Immature natural killer cell (primary cell): Measurements from ENCODE around the gene VPS36. TPM values are rescaled to one million over a fixed set of nuclear protein-coding genes. Genes with fewer than 3 reads are reported as not detected.

Experiments
- DNase-seq, 3 donors: peaks; one replicate each; pipeline ENCODE4 v3.0.0; 2022; ENCODE audit warnings: mixed read lengths in 1 of 3
- H3K27ac Mint-ChIP-seq, 6 donors: one replicate each; pipeline ENCODE4 v1.8.0; 2020; ENCODE audit warnings: mixed read lengths in 6 of 6, mild to moderate bottlenecking in 5 of 6, inconsistent platforms in 4 of 6, moderate library complexity in 3 of 6
- H3K27me3 Mint-ChIP-seq, 3 donors: one replicate each; pipeline ENCODE4 v1.8.0; 2020 to 2021; ENCODE audit warnings: low read depth in 3 of 3, mild to moderate bottlenecking in 3 of 3, mixed read lengths in 3 of 3, moderate library complexity in 3 of 3, inconsistent platforms in 1 of 3
- H3K36me3 Mint-ChIP-seq, 3 donors: one replicate each; pipeline ENCODE4 v1.8.0; 2020; ENCODE audit warnings: mixed read lengths in 3 of 3, inconsistent platforms in 2 of 3, mild to moderate bottlenecking in 2 of 3
- H3K4me1 Mint-ChIP-seq, 2 donors: one replicate each; pipeline ENCODE4 v1.8.0; 2020; ENCODE audit warnings: inconsistent platforms in 2 of 2, mild to moderate bottlenecking in 2 of 2, mixed read lengths in 2 of 2, moderate library complexity in 1 of 2
- H3K4me3 Mint-ChIP-seq, 5 donors: one replicate each; pipeline ENCODE4 v1.8.0; 2020; ENCODE audit warnings: mild to moderate bottlenecking in 5 of 5, mixed read lengths in 5 of 5, inconsistent platforms in 3 of 5, moderate library complexity in 3 of 5
- H3K9me3 Mint-ChIP-seq, 6 donors: one replicate each; pipeline ENCODE4 v1.8.0; 2020; ENCODE audit warnings: mild to moderate bottlenecking in 6 of 6, mixed read lengths in 6 of 6, inconsistent platforms in 4 of 6, moderate library complexity in 3 of 6
- polyA plus RNA-seq, 3 donors: library from polyadenylated mRNA; unstranded; fragments of 300-500 nt; fragmentation: Illumina TruSeq; gene quantifications; one replicate each; pipeline ENCODE4 v1.2.3, GENCODE V29; 2021

Gene VPS36
- polyA plus RNA-seq, 3 donors from 2014 or later = 33.3 to 53.3 (median 40.5) TPM

GRCh38 chr13:52454459-52454819, 4.0 kb upstream of the VPS36 start:
- Mint-ChIP-seq H3K27me3 (peaks cover 7 to 22% (median 22%) of the 10 kb centered on the region in 3 donors), H3K4me1 (peaks cover 30 to 37% of the 10 kb centered on the region in 2 donors)
- peak in 2 of 3 donors; percentile 47 to 52 for DNase-seq

GRCh38 chr13:52452470-52452869, 2.0 kb upstream of the VPS36 start:
- H3K36me3 Mint-ChIP-seq = no peaks in the 10 kb centered on the region
- no peak overlapping the region for H3K4me3 Mint-ChIP-seq
- no peak for DNase-seq
- H3K27me3 Mint-ChIP-seq = peaks cover 7 to 26% (median 22%) of the 10 kb centered on the region in 3 donors
- H3K9me3 Mint-ChIP-seq = no peaks in the 10 kb centered on the region
- H3K27ac Mint-ChIP-seq = peak overlapping the region in 1 of 6 donors; percentile 70
- H3K4me1 Mint-ChIP-seq = peaks cover 46 to 57% of the 10 kb centered on the region in 2 donors

More at GRCh38 chr13:52454459-52454819, 4.0 kb upstream of the VPS36 start:
- peak overlapping the region; percentile 89 to 99 (median 95) for H3K4me3 Mint-ChIP-seq
- H3K9me3 Mint-ChIP-seq = no peaks in the 10 kb centered on the region
- peaks cover 0 to 3% (median 0%) of the 10 kb centered on the region in 3 donors for H3K36me3 Mint-ChIP-seq
- peak overlapping the region; percentile 95 to 100 (median 96) for H3K27ac Mint-ChIP-seq

GRCh38 chr13:52451135-52451804, 836 bp upstream of the VPS36 start:
- no peaks in the 10 kb centered on the region for H3K9me3 Mint-ChIP-seq
- peaks cover 45 to 59% of the 10 kb centered on the region in 2 donors for H3K4me1 Mint-ChIP-seq
- H3K4me3 Mint-ChIP-seq = peak overlapping the region; percentile 75 to 86 (median 80)
- H3K27ac Mint-ChIP-seq = peak overlapping the region; percentile 81 to 89 (median 85)
- peaks cover 7 to 26% (median 22%) of the 10 kb centered on the region in 3 donors for H3K27me3 Mint-ChIP-seq
- no peak for DNase-seq
- H3K36me3 Mint-ChIP-seq = no peaks in the 10 kb centered on the region

- H3K27ac Mint-ChIP-seq = peak overlapping the region; percentile 81 to 89 (median 85)
Observed at GRCh38 chr13:52450793-52451116, 321 bp upstream of the VPS36 start.

GRCh38 chr13:52449331-52450011, 963 bp downstream of the VPS36 start:
- peak in 1 of 3 donors; percentile 7 for DNase-seq
- Mint-ChIP-seq H3K36me3 (no peaks in the 10 kb centered on the region), H3K27me3 (peaks cover 0 to 12% (median 8%) of the 10 kb centered on the region in 3 donors), H3K4me3 (peak overlapping the region; percentile 92 to 96 (median 93)), H3K27ac (peak overlapping the region; percentile 89 to 97 (median 95)), H3K4me1 (peaks cover 32 to 46% of the 10 kb centered on the region in 2 donors), H3K9me3 (no peaks in the 10 kb centered on the region)

More at GRCh38 chr13:52450793-52451116, 321 bp upstream of the VPS36 start:
- Mint-ChIP-seq H3K4me1 (peaks cover 40 to 54% of the 10 kb centered on the region in 2 donors), H3K4me3 (peak overlapping the region; percentile 75 to 86 (median 80)), H3K36me3 (no peaks in the 10 kb centered on the region), H3K27me3 (peaks cover 7 to 23% (median 18%) of the 10 kb centered on the region in 3 donors), H3K9me3 (no peaks in the 10 kb centered on the region)
- DNase-seq = no peak

- peak overlapping the region in 1 of 6 donors; percentile 21 for H3K27ac Mint-ChIP-seq
- H3K4me1 Mint-ChIP-seq = peaks cover 28 to 47% of the 10 kb centered on the region in 2 donors
- DNase-seq = no peak
- H3K36me3 Mint-ChIP-seq = no peaks in the 10 kb centered on the region
- H3K4me3 Mint-ChIP-seq = peak overlapping the region in 3 of 5 donors; percentile 78 to 84 (median 79)
- no peaks in the 10 kb centered on the region for H3K9me3 Mint-ChIP-seq
- peaks cover 0 to 10% (median 5%) of the 10 kb centered on the region in 3 donors for H3K27me3 Mint-ChIP-seq
Observed at GRCh38 chr13:52447815-52448552, 2.5 kb downstream of the VPS36 start.

GRCh38 chr13:52447354-52447753, 3.1 kb downstream of the VPS36 start:
- peaks cover 28 to 54% of the 10 kb centered on the region in 2 donors for H3K4me1 Mint-ChIP-seq
- peaks cover 0 to 2% (median 0%) of the 10 kb centered on the region in 3 donors for H3K36me3 Mint-ChIP-seq
- H3K27ac Mint-ChIP-seq = no peak overlapping the region
- H3K27me3 Mint-ChIP-seq = peaks cover 0 to 10% (median 5%) of the 10 kb centered on the region in 3 donors
- no peak for DNase-seq
- H3K9me3 Mint-ChIP-seq = no peaks in the 10 kb centered on the region
- H3K4me3 Mint-ChIP-seq = no peak overlapping the region

- Mint-ChIP-seq H3K9me3 (no peaks in the 10 kb centered on the region), H3K36me3 (peaks cover 0 to 5% (median 0%) of the 10 kb centered on the region in 3 donors), H3K4me1 (peaks cover 28 to 55% of the 10 kb centered on the region in 2 donors), H3K27me3 (peaks cover 0 to 10% (median 5%) of the 10 kb centered on the region in 3 donors), H3K4me3 (no peak overlapping the region), H3K27ac (no peak overlapping the region)
- no peak for DNase-seq
Observed at GRCh38 chr13:52446265-52446664, 4.2 kb downstream of the VPS36 start.

GRCh38 chr13:52432456-52432855, 18.0 kb downstream of the VPS36 start:
- Mint-ChIP-seq H3K4me3 (no peak overlapping the region), H3K9me3 (no peaks in the 10 kb centered on the region), H3K27me3 (no peaks in the 10 kb centered on the region), H3K4me1 (peaks cover 4 to 11% of the 10 kb centered on the region in 2 donors), H3K27ac (no peak overlapping the region), H3K36me3 (peaks cover 30 to 48% (median 40%) of the 10 kb centered on the region in 3 donors)
- DNase-seq = no peak

- Mint-ChIP-seq H3K4me3 (no peak overlapping the region), H3K27ac (no peak overlapping the region), H3K36me3 (peaks cover 35 to 45% (median 41%) of the 10 kb centered on the region in 3 donors), H3K9me3 (no peaks in the 10 kb centered on the region), H3K27me3 (no peaks in the 10 kb centered on the region), H3K4me1 (no peaks in the 10 kb centered on the region)
- DNase-seq = no peak
Observed at GRCh38 chr13:52428295-52428694, 22.1 kb downstream of the VPS36 start.

- no peaks in the 10 kb centered on the region for H3K27me3 Mint-ChIP-seq
- H3K27ac Mint-ChIP-seq = peak overlapping the region in 2 of 6 donors; percentile 53 to 57
- DNase-seq = no peak
- H3K36me3 Mint-ChIP-seq = peaks cover 26 to 45% (median 42%) of the 10 kb centered on the region in 3 donors
- H3K9me3 Mint-ChIP-seq = no peaks in the 10 kb centered on the region
- no peak overlapping the region for H3K4me3 Mint-ChIP-seq
- no peaks in the 10 kb centered on the region for H3K4me1 Mint-ChIP-seq
Observed at GRCh38 chr13:52421216-52421615, 29.2 kb downstream of the VPS36 start.

GRCh38 chr13:52419080-52419479, 31.4 kb downstream of the VPS36 start:
- Mint-ChIP-seq H3K4me1 (no peaks in the 10 kb centered on the region), H3K27me3 (no peaks in the 10 kb centered on the region), H3K9me3 (no peaks in the 10 kb centered on the region), H3K27ac (no peak overlapping the region), H3K4me3 (no peak overlapping the region), H3K36me3 (peaks cover 21 to 44% (median 39%) of the 10 kb centered on the region in 3 donors)
- no peak for DNase-seq

GRCh38 chr13:52414963-52415362, 35.5 kb downstream of the VPS36 start:
- H3K36me3 Mint-ChIP-seq = peaks cover 21 to 42% (median 24%) of the 10 kb centered on the region in 3 donors
- no peak overlapping the region for H3K4me3 Mint-ChIP-seq
- H3K27me3 Mint-ChIP-seq = no peaks in the 10 kb centered on the region
- peak overlapping the region in 1 of 6 donors; percentile 21 for H3K27ac Mint-ChIP-seq
- H3K9me3 Mint-ChIP-seq = no peaks in the 10 kb centered on the region
- H3K4me1 Mint-ChIP-seq = no peaks in the 10 kb centered on the region
- no peak for DNase-seq
